DOHH2 (cell line): Measurements from ENCODE around the gene HSH2D.
"Not testable (repeated sequence)": the region's sequence is repeated elsewhere in the genome, so short reads cannot be mapped to it uniquely, and the experiment has no call there.

Source experiments
- H3F3A ChIP-seq: fragments of 200-600 bp; sonication (generic), shearing (Covaris generic); 2 replicates; pipeline ENCODE4 v1.6.0; 2016; ENCODE audit warnings: antibody characterized with exemption, mild to moderate bottlenecking; ENCODE audit not compliant: control insufficient read depth, insufficient read depth
- H3K27ac ChIP-seq: fragments of 200-600 bp; sonication (generic); 2 replicates; pipeline ENCODE4 v1.5.1; 2014; ENCODE audit warnings: low read depth, mild to moderate bottlenecking, low read length, moderate library complexity
- H3K27me3 ChIP-seq: fragments of 200-600 bp; sonication (generic); 2 replicates; pipeline ENCODE4 v1.6.1; 2014; ENCODE audit warnings: mild to moderate bottlenecking, low read length, mixed read lengths; ENCODE audit not compliant: control insufficient read depth
- H3K36me3 ChIP-seq: fragments of 200-600 bp; sonication (generic); 2 replicates; pipeline ENCODE4 v1.6.1; 2014; ENCODE audit warnings: mild to moderate bottlenecking, low read length, moderate library complexity, mixed read lengths; ENCODE audit not compliant: control insufficient read depth
- H3K4me1 ChIP-seq: fragments of 200-600 bp; sonication (generic); 2 replicates; pipeline ENCODE4 v1.6.1; 2014; ENCODE audit warnings: mild to moderate bottlenecking, low read length, mixed read lengths; ENCODE audit not compliant: control insufficient read depth
- H3K4me2 ChIP-seq: fragments of 200-600 bp; sonication (generic); 2 replicates; pipeline ENCODE4 v1.6.0; 2014; ENCODE audit warnings: mild to moderate bottlenecking, low read length, moderate library complexity
- H3K4me3 ChIP-seq: fragments of 200-600 bp; sonication (generic); 2 replicates; pipeline ENCODE4 v1.5.1; 2014; ENCODE audit warnings: mild to moderate bottlenecking, low read length, mixed read lengths
- H3K79me2 ChIP-seq: fragments of 200-600 bp; sonication (generic); 2 replicates; pipeline ENCODE4 v1.6.1; 2014; ENCODE audit warnings: mild to moderate bottlenecking, low read length, mixed read lengths; ENCODE audit not compliant: control insufficient read depth
- H3K9me2 ChIP-seq: fragments of 200-600 bp; sonication (generic); replicated peaks from 2 replicates; pipeline ENCODE4 v1.6.1; 2014; ENCODE audit warnings: mild to moderate bottlenecking, low read length, mixed read lengths; ENCODE audit not compliant: control insufficient read depth
- H3K9me3 ChIP-seq: fragments of 200-600 bp; sonication (generic); 2 replicates; pipeline ENCODE4 v1.6.1; 2014; ENCODE audit warnings: antibody characterized with exemption, low read length, mixed read lengths; ENCODE audit not compliant: control insufficient read depth, insufficient read depth
- H4K20me1 ChIP-seq: fragments of 200-600 bp; sonication (generic); 2 replicates; pipeline ENCODE4 v1.6.0; 2014; ENCODE audit warnings: low read depth, mild to moderate bottlenecking, antibody characterized with exemption, low read length, moderate library complexity; ENCODE audit not compliant: control insufficient read depth, insufficient read depth
- EZH2phosphoT487 ChIP-seq: fragments of 200-600 bp; sonication (generic); IDR thresholded peaks from 2 replicates; pipeline ENCODE4 v1.6.1; 2017; ENCODE audit warnings: borderline replicate concordance, mild to moderate bottlenecking, antibody characterized with exemption, low read length, moderate library complexity, mixed read lengths
- TF ChIP-seq, protein P1 (sequence below): fragments of 200-600 bp; sonication (generic); IDR thresholded peaks from one replicate; pipeline ENCODE4 v1.5.1; 2014; ENCODE audit warnings: antibody characterized with exemption, mild to moderate bottlenecking, low read depth, low read length; ENCODE audit not compliant: poor library complexity, severe bottlenecking

The HSH2D gene

DNA sequence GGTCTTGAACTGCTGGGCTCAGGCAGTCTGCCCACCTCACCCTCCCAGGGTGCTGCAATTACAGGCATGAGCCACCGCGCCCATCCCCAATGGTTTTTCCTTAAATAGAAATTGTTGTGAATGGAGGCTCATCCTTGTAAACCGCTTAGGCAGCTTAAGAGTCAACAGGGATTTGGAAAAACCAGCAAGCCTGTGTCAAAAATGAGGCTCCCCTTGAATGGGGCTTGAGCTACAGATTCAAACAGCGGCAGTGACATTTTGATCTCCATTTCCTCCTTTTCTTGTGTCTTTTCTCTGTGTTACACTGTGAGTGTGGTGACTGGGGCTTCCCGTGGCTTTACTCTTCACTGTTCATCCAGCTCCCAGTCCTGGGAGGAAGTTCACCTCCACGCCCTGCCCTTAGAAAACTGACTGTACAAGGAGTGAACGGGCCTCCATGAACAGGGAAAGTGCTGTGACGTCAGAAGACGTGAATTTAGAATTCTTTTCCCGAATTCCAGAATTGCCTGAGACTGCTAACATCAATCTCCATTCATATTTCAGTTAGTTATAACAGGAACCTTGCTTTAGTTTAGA is 47.1 kb upstream of the HSH2D start:
- H3K4me1 ChIP-seq: no peaks in the 10 kb centered on the region
- TF ChIP-seq EZH2phosphoT487: no peak
- TF ChIP-seq, protein P1, sequence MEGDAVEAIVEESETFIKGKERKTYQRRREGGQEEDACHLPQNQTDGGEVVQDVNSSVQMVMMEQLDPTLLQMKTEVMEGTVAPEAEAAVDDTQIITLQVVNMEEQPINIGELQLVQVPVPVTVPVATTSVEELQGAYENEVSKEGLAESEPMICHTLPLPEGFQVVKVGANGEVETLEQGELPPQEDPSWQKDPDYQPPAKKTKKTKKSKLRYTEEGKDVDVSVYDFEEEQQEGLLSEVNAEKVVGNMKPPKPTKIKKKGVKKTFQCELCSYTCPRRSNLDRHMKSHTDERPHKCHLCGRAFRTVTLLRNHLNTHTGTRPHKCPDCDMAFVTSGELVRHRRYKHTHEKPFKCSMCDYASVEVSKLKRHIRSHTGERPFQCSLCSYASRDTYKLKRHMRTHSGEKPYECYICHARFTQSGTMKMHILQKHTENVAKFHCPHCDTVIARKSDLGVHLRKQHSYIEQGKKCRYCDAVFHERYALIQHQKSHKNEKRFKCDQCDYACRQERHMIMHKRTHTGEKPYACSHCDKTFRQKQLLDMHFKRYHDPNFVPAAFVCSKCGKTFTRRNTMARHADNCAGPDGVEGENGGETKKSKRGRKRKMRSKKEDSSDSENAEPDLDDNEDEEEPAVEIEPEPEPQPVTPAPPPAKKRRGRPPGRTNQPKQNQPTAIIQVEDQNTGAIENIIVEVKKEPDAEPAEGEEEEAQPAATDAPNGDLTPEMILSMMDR: no peak
- H3K27ac ChIP-seq: no peak overlapping the region
- no peak overlapping the region for H3K4me2 ChIP-seq
- no peaks in the 10 kb centered on the region for H3K27me3 ChIP-seq
- no peaks in the 10 kb centered on the region for H3K9me3 ChIP-seq
- no peaks in the 10 kb centered on the region for H3K79me2 ChIP-seq
- no peaks in the 10 kb centered on the region for H3K9me2 ChIP-seq
- H3F3A ChIP-seq: no peaks in the 10 kb centered on the region
- H3K36me3 ChIP-seq: peaks cover 80% of the 10 kb centered on the region
- H4K20me1 ChIP-seq: no peaks in the 10 kb centered on the region; the same call in 1 of the 2 replicates
- no peak overlapping the region for H3K4me3 ChIP-seq

DNA sequence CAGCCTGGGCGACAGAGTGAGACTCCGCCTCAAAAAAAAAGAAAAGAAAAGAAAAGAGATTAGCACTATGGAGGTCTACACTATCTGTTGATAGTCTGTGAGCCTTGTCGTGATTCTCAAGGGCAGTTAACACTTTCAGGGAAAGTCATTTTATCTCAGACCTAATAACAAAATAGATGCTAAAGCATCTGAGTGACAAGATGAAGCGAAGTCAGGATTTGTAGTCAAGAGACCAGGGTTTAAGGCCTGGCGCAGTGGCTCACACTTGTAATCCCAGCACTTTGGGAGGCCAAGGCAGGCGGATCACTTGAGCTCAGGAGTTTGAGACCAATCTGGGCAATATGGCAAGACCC is 45.1 kb upstream of the HSH2D start:
- Histone ChIP-seq H3K79me2 (no peaks in the 10 kb centered on the region), H3K9me2 (no peaks in the 10 kb centered on the region), H3K4me3 (no peak overlapping the region), H3F3A (0 out of 2 replicates have a peak, but pooled peaks cover 6% of the 10 kb centered on the region), H3K4me2 (no peak overlapping the region), H3K27me3 (no peaks in the 10 kb centered on the region), H3K27ac (no peak overlapping the region), H3K9me3 (no peaks in the 10 kb centered on the region), H3K4me1 (peaks cover 3% of the 10 kb centered on the region), H4K20me1 (no peaks in the 10 kb centered on the region), H3K36me3 (peaks cover 79% of the 10 kb centered on the region)
- no peak for TF ChIP-seq EZH2phosphoT487
- TF ChIP-seq, protein P1: no peak

DNA sequence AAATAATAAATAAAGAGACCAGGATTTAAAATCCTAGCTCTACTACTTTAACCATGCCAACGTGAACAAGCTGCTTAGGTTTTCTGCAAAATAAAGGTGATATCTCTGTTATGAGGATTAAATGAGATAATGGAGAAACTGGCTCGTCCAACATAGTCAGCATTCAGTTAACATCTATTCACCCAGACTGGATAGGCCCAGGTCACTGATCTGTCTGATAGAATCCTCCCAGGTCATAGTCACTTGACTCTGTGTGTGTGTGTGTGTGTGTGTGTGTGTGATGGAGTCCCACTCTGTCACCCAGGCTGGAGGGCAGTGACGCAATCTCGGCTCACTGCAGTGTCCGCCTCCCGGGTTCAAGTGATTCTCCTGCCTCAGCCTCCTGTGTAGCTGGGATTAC is 44.7 kb upstream of the HSH2D start:
- Histone ChIP-seq H3K27me3 (no peaks in the 10 kb centered on the region), H3F3A (0 out of 2 replicates have a peak, but pooled peaks cover 6% of the 10 kb centered on the region), H4K20me1 (no peaks in the 10 kb centered on the region), H3K9me3 (no peaks in the 10 kb centered on the region), H3K79me2 (no peaks in the 10 kb centered on the region), H3K27ac (no peak overlapping the region), H3K4me1 (peaks cover 7% of the 10 kb centered on the region), H3K9me2 (no peaks in the 10 kb centered on the region), H3K36me3 (peaks cover 78% of the 10 kb centered on the region), H3K4me2 (no peak overlapping the region), H3K4me3 (no peak overlapping the region)
- no peak for TF ChIP-seq EZH2phosphoT487
- TF ChIP-seq, protein P1: no peak

DNA sequence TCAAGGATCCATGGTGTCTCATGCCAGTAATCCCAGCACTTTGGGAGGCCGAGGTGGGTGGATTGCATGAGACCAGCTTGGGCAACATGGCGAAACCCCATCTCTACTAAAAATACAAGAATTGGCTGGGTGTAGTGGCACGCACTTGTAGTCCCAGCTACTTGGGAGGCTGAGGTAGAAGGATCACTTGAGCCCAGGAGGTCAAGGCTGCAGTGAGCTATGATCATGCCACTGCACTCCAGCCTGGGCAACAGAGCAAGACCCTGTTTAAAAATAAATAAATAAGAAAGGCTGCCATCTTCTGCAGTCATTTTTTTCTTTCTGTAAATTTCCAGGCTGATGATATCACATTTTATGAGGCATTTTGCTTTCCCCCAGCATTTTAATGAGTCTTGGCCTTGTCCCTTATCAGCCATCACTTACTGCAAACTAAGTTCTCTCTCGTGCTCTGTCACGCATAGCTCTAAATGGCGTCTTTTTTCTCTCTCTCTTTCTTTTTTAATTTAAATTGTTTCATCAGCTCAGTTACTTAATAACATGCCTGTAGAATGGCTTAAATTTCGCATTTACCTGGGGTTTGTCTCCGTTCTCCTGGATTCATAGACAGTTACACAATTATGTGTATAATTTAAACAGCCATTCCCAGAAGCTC is 44.0 kb upstream of the HSH2D start:
- not testable (repeated sequence) for H3K27ac ChIP-seq, H3K9me3 ChIP-seq, H3K4me2 ChIP-seq, H3K27me3 ChIP-seq, H3K79me2 ChIP-seq, H4K20me1 ChIP-seq, H3K9me2 ChIP-seq, H3K4me3 ChIP-seq, H3F3A ChIP-seq
- peaks cover 74% of the 10 kb centered on the region for H3K36me3 ChIP-seq
- H3K4me1 ChIP-seq: peaks cover 12% of the 10 kb centered on the region
